ENCODE data around the gene PLS1. TPM values are rescaled to one million over a fixed set of nuclear protein-coding genes. Genes with fewer than 3 reads are reported as not detected.

The PLS1 gene
- polyA plus RNA-seq, 2 of the 4 experiments (the other 2 are of a cell fraction), result 18.5 to 78.1 TPM

DNA sequence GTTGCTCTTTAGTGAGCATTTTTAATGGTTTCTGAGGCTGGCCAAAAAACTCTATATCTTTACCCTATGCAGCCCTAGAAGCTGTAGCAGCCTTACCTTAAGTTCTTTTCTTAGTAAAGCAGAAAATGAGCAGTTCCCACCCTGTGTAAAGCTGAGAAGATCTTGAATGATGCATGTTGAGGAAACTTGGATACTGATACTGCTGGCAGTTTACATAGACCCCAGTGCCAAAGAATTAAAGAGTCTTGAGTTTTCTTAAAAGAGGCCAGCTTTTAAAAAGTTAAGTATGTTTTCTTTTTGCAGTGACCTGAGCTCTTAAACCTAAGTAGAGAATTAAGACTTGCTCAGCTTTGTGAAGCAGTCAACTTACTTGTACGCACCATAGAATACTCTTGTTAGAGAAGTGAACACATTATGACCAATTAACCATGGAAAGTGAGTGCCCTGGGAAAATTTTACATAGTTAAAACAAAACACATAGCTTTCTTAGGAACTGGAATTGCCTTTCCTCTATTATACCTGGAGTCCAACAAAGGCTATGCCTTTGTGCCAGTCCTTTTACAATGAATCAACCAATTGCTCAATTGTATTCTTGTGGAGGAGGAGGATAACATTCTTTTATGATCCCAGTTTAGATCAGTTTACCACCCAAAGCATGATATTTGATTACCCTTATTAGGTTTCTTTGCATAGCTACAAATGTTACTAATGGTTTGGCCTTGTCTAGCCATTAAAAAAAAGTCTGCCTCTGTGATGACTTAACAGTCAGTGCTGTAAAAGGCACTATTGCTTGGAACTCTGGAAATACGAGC lies 28.4 kb downstream of the PLS1 start:
- POLR2A ChIA-PET, result no interaction called here
- Histone ChIP-seq H3K4me2 (no peak overlapping the region), H3K4me1 (peaks cover 23% of the 10 kb centered on the region), H3K9me3 (no peaks in the 10 kb centered on the region), H3K4me3 (no peak overlapping the region), H3K27ac (no peak overlapping the region)
- CTCF ChIA-PET, result interaction anchor here (0.7 to 1.6 kb wide), 4 partner anchors 9 to 204 kb away, joined by 3 to 4 read pairs (median 4); no protein-coding TSS in a partner anchor
- no peak for DNase-seq (ENCODE audit: low read depth in 1 of 2, low spot score in 1 of 2)
- no peak for FAIRE-seq
- 96% methylated on average over 2 of the region's 2 CpGs for WGBS (ENCODE audit: missing lambda C conversion rate)
- no peak; a peak in 1 of 6 replicates for ATAC-seq
- TF ChIP-seq MAFK (IDR thresholded peaks at IDR 0.05; ENCODE audit: partially characterized antibody) (no peak), TFCP2L1 (CRISPR knock-in tag; IDR thresholded peaks at IDR 0.05) (no peak), RARB (CRISPR knock-in tag; IDR thresholded peaks at IDR 0.05) (no peak), HOXB5 (CRISPR knock-in tag; IDR thresholded peaks at IDR 0.05) (no peak)

DNA sequence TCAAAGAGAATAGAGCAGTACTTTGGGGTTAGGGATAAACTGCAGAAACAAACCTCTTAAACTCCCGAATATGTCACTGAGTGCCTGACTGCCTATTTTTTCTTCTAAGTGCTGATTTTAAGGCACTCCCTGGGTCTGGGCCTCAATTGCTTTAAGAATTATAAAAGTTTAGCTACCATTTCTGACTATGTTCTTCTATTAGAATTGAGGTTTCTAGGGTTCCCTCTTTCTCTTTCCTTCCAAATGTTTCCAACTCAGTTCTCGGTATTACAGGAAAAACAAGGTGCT lies 28.9 kb downstream of the PLS1 start:
- DNase-seq (ENCODE audit: low read depth in 1 of 2, low spot score in 1 of 2) (no peak), FAIRE-seq (no peak), ATAC-seq (no peak)
- WGBS (ENCODE audit: missing lambda C conversion rate), result 97% methylated on average over 2 of the region's 2 CpGs
- TF ChIP-seq KDM5A (IDR thresholded peaks at IDR 0.05) (no peak), CBX8 (IDR thresholded peaks at IDR 0.05) (no peak), HOXB13 (CRISPR knock-in tag; IDR thresholded peaks at IDR 0.05; ENCODE audit: low read depth) (no peak), HOXA7 (CRISPR knock-in tag; IDR thresholded peaks at IDR 0.05) (no peak)
- no peak overlapping the region for H3K27ac ChIP-seq
- ChIA-PET POLR2A (no interaction called here), CTCF (interaction anchor here (0.7 to 1.6 kb wide), 2 partner anchors 9 to 15 kb away, joined by 4 read pairs; no protein-coding TSS in a partner anchor)
- no peak overlapping the region for H3K4me3 ChIP-seq
- H3K9me3 ChIP-seq, result no peaks in the 10 kb centered on the region
- no peak overlapping the region for H3K4me2 ChIP-seq
- peaks cover 18% of the 10 kb centered on the region; the same call in 2 of the 3 replicates for H3K4me1 ChIP-seq

GRCh38 chr3:142626971-142627370 lies 30.8 kb downstream of the PLS1 start:
- POLR2A ChIA-PET, result no interaction called here

More at GRCh38 chr3:142626971-142627370, 30.8 kb downstream of the PLS1 start:
- Histone ChIP-seq H3K27ac (no peak overlapping the region), H3K4me3 (no peak overlapping the region), H3K9me3 (no peaks in the 10 kb centered on the region), H3K4me2 (no peak overlapping the region), H3K4me1 (peaks cover 16% of the 10 kb centered on the region; the same call in 2 of the 3 replicates)
- no peak for DNase-seq (ENCODE audit: low read depth in 1 of 2, low spot score in 1 of 2)
- TF ChIP-seq RFX5 (IDR thresholded peaks at IDR 0.05), result no peak
- TF ChIP-seq CBX2 (IDR thresholded peaks at IDR 0.05; ENCODE audit: borderline replicate concordance, low read depth), result no peak
- no peak for TF ChIP-seq FOXS1 (CRISPR knock-in tag; IDR thresholded peaks at IDR 0.05)
- TF ChIP-seq BHLHE40 (IDR thresholded peaks at IDR 0.05; ENCODE audit: low read depth, low read length), result no peak
- TF ChIP-seq KDM1A (IDR thresholded peaks at IDR 0.05; ENCODE audit: low read depth), result no peak
- no peak for TF ChIP-seq SREBF2 (IDR thresholded peaks at IDR 0.05)
- TF ChIP-seq HMGXB4 (CRISPR knock-in tag; IDR thresholded peaks at IDR 0.05; ENCODE audit: borderline replicate concordance), result no peak
- no peak for TF ChIP-seq NPAS2 (CRISPR knock-in tag; IDR thresholded peaks at IDR 0.05; ENCODE audit: borderline replicate concordance)
- no peak for TF ChIP-seq ZC3H11A (IDR thresholded peaks at IDR 0.05)
- no peak for TF ChIP-seq MYC (IDR thresholded peaks at IDR 0.05; ENCODE audit: borderline replicate concordance, low read length)
- no peak for TF ChIP-seq RARB (CRISPR knock-in tag; IDR thresholded peaks at IDR 0.05)
- TF ChIP-seq ZSCAN20 (CRISPR knock-in tag; IDR thresholded peaks at IDR 0.05), result no peak
- TF ChIP-seq REST (IDR thresholded peaks at IDR 0.05), result no peak
- no peak for TF ChIP-seq RNF2 (IDR thresholded peaks at IDR 0.05; ENCODE audit: borderline replicate concordance, low read depth)
- no peak for TF ChIP-seq EHMT2 (IDR thresholded peaks at IDR 0.05; ENCODE audit: low read depth)
- CTCF ChIA-PET, result interaction anchor here (1.6 kb wide), 1 partner anchor 9 kb away, joined by 6 read pairs; no protein-coding TSS in a partner anchor
- FAIRE-seq, result peak; percentile 54
- ATAC-seq, result no peak
